SHP77 (cell line): Measurements from ENCODE around the gene MALSU1.
A peak's percentile ranks its signal among the peaks of the same experiment; 100 is the strongest.

ENCODE experiments used
- DNase-seq, 2 experiments: peaks; one replicate each; lab custom pipeline; 2025; lab: John Stamatoyannopoulos, UW

MALSU1 gene

DNA sequence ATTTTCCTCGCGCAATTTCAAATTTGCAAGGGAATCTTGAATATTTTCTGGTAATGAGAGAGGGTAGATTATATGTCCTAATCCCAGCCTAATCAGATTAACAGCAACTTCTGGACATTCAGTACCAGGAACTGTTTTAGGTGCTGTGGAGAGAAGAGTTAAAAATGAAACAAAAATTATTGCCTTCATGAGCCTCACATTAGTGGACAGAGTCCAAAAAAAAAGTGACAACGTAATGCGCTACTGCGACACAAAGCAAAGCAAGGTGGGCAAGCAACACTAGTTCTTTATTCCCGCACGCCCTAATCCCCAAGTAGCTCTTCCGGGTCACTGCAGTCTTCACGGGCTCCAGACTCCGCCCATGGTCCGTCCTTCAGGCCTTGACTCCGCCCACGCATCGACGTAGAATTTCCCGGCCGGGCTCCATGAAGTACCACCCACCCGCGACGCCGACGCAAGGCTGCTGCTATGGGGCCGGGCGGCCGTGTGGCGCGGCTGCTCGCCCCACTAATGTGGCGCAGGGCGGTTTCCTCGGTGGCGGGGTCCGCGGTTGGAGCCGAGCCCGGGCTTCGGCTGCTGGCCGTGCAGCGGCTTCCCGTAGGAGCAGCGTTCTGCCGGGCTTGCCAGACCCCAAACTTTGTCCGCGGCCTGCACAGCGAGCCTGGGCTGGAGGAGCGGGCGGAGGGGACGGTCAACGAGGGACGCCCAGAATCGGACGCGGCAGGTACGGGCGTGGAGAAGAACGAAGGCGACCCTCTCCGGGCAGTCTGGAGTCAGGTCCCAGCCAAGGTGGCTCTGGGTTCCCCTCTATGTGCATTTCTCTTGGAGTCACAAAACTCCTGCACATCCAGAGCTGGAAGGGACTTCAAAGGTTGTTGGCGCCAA lies at the start of gene MALSU1:
MALSU1 (plus strand) TSS at position 455 of the 885 bp plus-strand sequence; CDS start at position 469, 14 bp downstream.
- peak; percentile 98 for DNase-seq

DNA sequence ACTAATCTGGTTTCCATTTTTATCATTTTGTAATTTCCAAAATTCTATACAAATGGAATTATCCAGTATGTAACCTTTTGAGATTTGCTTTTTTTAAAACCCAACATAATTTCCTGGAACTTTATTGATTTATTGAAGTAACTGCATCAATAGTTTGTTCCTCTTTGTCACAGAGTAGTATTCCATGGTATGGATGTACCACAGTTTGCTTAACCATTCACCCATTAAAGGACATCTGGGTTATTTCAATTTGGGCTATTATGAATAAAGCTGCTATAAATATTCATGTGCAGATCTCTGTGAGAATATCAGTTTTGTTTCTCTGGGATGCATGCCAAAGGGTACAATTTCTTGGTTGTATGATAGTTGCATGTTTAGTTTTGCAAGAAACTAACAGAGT lies 49.7 kb upstream of the MALSU1 start:
- no peak for DNase-seq

GRCh38 chr7:23254051-23254681 lies 45.0 kb upstream of the MALSU1 start:
- no peak for DNase-seq

DNA sequence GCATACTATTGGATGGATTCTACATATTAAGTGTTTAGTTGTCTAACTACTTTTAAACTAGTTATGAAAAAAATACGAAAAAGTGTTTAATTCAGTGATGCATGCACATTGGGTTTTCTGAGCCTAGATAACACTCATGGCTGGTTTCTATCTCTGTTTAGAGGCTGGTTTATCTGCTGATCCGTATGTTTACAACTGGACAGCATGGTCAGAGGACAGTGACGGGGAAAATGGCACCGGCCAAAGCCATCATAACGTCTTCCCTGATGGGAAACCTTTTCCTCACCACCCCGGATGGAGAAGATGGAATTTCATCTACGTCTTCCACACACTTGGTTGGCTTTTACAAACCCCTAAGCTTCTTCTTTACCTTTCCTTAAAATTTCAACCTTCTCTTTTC lies 42.4 kb upstream of the MALSU1 start:
- DNase-seq: no peak

GRCh38 chr7:23260371-23260770 lies 38.8 kb upstream of the MALSU1 start:
- no peak for DNase-seq

GRCh38 chr7:23261843-23262452 lies 37.2 kb upstream of the MALSU1 start:
- DNase-seq: peak; percentile 73 to 78

- DNase-seq: no peak
Observed at GRCh38 chr7:23264916-23265458, 34.2 kb upstream of the MALSU1 start.

DNA sequence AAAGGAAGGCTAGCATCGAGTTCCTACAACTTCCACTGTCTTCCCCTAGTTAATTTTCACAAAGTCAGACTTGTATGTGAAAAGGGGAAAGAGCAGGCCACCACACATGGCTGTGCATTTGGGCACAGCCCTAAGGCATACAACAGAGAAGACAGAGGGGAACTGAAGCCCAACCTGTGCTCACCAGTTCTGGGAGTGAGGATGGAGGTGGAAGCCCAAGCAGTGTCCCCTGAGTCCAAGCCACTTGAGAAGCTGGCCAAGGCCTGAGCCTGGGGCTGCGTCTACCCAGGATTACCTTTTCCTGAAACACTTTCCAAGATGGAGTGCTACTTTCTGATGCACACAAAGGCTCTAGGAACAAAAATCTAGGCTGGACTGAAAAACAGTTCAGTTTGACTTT lies 32.2 kb upstream of the MALSU1 start:
- no peak for DNase-seq

DNA sequence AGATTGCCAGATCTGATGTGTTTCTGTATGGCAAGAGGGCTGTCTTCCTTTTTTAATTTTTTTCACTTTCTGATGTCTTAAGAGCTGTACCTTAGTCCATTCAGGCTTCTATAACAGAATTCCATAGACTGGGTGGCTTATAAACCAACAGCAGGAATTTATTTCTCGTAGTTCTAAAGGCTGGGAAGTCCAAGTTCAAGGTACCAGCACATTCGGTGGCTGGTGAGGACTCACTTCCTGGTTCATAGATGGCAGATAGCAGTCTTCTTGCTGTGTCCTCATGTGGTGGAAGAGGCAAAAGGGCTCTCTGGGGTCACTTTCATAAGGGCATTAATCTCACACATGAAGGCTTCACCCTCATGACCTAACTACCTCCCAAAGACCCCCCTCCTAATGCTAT lies 31.8 kb upstream of the MALSU1 start:
- no peak for DNase-seq

DNA sequence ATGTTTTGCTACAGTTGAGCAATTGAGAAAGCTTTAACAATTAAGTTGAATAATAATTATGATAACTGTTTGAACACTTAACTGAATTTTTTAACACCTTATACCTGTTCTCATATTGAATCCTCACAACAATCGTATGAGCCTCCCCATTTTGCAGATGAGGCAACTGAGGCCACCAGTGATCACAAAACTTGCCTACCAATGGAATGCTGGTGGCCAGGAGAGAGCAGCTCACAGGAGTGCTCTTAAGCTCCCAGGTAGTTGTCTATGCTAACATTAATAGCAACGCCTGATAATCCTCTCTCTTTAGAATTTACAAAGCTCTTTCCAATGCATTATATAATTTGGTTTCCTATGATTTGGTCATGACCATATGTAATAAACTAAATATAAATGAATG lies 31.0 kb upstream of the MALSU1 start:
- no peak for DNase-seq

GRCh38 chr7:23268746-23269145 lies 30.4 kb upstream of the MALSU1 start:
- DNase-seq: no peak

- DNase-seq: no peak
Observed at GRCh38 chr7:23272275-23272674, 26.9 kb upstream of the MALSU1 start.

DNA sequence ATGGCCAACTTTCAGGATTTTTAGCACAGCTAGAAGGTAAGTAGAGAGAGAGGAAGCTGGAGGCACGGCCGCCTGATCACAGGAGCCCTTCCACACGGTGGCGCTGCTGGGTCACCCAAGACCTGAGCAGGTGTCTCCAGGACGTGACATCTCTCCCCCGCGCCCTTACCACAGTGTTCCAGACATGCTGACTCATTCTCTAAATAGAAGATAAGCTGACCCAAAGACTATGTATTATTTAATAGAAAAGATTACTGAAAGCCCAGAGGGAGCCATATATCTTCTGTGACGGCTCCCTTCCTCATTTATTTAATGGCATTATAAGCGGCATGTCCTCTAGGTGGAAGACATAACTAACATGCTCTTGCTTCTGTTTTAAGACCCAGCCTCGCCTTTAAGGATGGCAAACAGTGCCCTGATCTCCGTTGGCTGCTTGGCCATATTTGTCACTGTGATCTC lies 26.0 kb upstream of the MALSU1 start:
- peak; percentile 99 for DNase-seq

- DNase-seq: no peak
Observed at GRCh38 chr7:23275912-23276311, 23.2 kb upstream of the MALSU1 start.

DNA sequence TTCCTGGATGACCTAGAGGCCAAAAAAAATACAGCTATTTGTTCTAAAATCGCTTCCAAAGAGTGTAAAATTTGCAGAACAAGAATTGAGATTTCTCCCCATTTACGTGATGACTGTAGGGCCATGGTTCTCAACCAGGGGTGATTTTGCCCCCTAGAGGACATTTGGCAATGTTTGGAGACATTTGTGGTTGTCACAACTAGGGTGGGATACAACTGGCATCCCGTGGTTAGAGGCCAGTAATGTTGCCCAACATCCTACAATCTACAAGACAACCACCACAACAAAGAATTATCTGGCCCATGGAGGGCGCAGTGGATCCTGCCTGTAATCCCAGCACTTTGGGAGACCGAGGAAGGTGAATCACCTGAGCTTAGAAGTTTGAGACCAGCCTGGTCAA lies 22.8 kb upstream of the MALSU1 start:
- peak in 1 of 2 experiments; percentile 16 for DNase-seq

DNA sequence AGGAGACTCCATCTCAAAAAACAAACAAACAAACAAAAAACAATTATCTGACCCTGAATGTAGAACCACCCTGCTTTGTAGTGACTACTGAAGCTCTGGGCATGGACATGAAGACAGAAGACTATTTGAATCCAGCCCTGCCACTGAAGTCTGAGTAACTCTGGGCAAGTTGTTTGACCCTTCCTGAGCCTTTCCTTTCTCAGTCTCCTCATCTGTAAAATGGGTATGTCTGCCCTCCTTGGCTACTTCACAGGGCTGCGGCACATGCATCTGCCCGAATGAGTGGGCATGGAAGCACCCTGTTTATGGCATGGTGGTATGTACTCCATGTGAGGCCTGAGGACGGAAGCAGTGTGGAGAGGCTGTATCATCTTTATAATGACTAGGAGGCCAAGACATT lies 22.2 kb upstream of the MALSU1 start:
- no peak for DNase-seq

DNA sequence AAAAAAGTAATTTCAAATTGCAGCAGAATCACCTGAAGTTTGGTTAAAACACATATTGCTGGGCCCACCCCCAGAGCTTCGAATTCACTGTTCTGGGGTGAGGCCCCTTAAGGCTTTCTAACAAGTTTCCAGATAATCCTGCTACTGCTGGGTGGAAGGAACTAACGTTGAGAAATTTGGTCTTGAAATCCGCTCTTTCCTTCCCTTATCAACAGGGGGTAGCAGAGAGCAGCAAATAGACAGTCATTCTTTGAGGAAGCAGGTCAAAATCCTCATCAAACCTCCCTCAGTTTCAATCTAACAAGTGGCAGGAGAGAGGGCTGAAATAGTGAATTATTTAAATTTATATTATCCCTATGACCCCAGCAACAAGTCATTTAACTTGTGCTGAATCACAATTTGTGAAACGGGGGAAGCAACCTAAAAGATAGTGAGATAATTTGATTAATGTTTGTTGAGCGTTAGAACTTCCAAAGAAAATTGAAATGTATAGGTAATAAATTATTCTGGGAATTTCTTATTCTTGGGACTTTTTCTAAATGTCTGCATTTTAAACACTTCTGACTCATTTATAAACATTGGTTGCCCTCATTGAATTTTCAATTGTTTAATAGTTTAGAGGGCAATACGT lies 21.7 kb upstream of the MALSU1 start:
- DNase-seq: peak; percentile 83

- no peak for DNase-seq
Observed at GRCh38 chr7:23279819-23280525, 19.2 kb upstream of the MALSU1 start.

- DNase-seq: no peak
Observed at GRCh38 chr7:23283086-23283485, 16.1 kb upstream of the MALSU1 start.

- DNase-seq: no peak
Observed at GRCh38 chr7:23284871-23285270, 14.3 kb upstream of the MALSU1 start.
